Measurements from ENCODE around the gene LATS2.

DNA sequence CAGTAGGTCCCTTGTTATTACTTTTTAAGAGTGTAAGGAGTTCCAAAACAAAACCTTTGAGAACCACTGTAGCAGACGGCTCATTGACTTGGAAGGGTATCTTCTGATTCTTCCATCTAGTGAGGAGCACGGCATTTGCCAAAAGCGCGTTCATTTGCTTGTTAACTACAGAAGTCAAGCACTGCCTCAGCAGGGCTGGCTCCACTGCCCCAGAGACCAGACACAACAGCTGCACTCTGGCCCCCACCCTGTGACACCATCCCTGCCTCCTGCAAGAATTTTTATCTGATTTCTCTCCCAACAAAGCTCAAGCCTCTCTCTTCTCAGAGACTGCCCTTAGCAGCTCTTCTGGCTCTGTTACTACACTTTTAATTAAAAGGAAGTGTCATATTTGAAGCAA lies 138.1 kb downstream of the LATS2 start:
- TF ChIP-seq, protein P1, sequence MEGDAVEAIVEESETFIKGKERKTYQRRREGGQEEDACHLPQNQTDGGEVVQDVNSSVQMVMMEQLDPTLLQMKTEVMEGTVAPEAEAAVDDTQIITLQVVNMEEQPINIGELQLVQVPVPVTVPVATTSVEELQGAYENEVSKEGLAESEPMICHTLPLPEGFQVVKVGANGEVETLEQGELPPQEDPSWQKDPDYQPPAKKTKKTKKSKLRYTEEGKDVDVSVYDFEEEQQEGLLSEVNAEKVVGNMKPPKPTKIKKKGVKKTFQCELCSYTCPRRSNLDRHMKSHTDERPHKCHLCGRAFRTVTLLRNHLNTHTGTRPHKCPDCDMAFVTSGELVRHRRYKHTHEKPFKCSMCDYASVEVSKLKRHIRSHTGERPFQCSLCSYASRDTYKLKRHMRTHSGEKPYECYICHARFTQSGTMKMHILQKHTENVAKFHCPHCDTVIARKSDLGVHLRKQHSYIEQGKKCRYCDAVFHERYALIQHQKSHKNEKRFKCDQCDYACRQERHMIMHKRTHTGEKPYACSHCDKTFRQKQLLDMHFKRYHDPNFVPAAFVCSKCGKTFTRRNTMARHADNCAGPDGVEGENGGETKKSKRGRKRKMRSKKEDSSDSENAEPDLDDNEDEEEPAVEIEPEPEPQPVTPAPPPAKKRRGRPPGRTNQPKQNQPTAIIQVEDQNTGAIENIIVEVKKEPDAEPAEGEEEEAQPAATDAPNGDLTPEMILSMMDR (IDR thresholded peaks at IDR 0.05) = no peak
- no peak for TF ChIP-seq POLR2A (IDR thresholded peaks at IDR 0.05)

Data from esophagus squamous epithelium (tissue), 4 donors.